Fibroblast of skin of right biceps (primary cell): ENCODE results near the gene AHRR.
A peak's percentile ranks its signal among the peaks of the same experiment; 100 is the strongest.

Experiments
- DNase-seq: peaks from one replicate; pipeline ENCODE4 v3.0.0-alpha.2; 2013

The AHRR gene

DNA sequence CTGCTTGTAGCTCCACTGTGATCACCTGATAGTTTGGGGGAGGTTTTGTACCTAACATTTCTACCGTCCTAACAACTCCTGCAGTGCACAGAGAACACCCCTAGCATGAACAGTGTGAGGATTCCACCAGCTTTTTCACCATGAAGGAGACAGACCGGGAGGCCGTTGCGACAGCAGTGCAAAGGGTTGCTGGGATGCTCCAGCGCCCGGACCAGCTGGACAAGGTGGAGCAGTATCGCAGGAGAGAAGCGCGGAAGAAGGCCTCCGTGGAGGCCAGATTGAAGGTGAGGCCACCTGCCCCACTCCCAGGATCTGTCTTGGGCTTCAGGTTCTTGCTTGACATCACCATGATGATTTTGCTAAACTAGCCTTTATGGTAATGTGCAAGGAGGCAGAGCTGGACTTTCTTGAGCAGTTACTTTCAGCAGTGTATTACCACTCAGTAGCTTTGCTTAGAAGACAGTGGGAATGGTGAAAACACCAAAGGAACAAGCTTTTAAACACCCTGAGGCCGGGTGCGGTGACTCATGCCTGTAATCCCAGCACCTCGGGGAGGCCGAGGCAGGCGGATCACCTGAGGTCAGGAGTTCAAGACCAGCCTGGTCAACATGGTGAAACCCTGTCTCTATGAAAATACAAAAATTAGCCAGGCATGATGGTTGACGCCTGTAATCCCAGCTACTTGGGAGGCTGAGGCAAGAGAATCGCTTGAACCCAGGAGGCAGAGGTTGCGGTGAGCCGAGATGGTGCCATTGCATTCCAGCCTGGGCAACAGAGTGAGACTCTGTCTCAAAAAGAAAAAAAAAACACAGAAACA is 124.8 kb downstream of the AHRR start:
- DNase-seq = no peak

DNA sequence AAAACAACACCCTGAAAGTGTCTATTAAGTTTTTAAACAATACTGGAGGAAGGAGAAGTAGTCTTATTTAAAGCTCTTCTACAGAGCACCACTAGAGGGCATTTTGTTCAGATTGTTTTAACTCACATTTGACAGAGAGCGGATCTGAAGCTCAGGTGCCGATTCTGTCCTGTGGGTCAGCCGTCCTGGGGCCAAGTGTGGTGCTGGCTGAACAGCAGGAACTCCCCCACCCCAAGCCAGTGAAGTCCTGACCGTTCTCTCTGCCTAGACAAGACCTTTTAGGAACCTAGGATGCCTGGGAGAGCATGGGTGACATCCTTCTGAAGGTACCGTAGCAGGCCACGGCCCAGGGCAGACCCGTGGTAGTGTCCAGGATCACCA is 125.4 kb downstream of the AHRR start:
- DNase-seq = peak; percentile 27

DNA sequence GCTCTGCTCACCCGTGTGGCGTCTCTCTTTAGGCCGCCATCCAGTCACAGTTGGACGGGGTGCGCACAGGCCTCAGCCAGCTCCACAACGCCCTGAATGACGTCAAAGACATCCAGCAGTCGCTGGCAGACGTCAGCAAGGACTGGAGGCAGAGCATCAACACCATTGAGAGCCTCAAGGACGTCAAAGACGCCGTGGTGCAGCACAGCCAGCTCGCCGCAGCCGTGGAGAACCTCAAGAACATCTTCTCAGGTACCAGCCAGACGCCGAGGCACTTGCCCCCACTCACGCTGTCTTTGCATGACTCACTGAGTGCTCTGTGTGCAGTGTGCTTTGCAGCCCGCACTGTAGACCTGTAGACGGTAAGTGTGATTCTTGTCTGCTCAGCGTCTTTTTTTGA is 126.0 kb downstream of the AHRR start:
- no peak for DNase-seq

DNA sequence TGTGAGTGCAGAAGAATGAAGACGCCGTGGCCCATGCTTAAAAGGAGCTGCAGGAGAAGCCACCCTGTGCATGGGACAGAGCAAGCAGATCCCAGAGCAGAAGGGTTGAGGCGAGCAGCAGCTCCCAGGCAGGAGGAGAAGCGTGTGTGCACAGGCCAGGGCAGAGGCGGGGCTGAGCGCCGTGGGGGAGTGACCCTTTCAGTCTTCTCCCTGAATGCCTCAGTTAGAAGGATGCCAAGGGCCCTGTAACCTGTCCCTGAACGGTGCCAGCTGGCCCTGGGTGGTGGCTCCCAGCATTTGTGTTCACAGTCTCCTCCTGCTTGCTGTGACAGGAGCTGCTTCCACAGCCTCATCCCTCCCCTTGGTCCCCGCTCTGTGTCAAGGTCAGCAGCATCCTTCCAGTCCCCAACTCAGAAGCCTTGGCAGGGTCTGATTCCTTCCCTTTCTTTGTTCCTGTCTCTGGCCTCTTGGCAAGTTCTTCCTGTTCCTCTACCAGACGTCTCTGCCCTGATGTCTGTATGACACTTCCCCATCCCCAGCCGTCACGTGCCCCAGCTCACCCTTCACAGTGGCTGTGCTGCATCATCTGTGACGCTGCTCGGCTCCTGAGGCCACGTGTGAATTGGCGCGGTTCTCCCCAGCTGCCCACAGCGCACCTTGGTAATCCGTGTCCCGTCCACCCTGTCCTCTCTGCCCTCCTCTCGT is 126.7 kb downstream of the AHRR start:
- no peak for DNase-seq

DNA sequence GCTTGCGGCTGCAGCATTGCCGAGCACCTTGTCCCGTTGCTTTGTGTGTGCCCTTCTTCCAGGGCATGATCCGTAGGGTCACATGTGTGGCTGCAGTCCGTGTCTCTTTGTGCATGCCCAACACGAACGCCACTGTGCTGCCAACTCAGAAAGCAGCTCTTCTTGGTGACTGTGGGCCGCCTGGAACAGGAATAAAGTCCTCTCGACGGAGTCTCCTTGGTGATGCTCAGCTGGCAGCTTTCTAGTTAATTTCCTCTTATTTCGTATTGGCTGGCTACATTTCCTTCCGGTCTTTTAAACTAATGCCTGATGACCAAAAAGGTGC is 127.2 kb downstream of the AHRR start:
- DNase-seq = no peak

DNA sequence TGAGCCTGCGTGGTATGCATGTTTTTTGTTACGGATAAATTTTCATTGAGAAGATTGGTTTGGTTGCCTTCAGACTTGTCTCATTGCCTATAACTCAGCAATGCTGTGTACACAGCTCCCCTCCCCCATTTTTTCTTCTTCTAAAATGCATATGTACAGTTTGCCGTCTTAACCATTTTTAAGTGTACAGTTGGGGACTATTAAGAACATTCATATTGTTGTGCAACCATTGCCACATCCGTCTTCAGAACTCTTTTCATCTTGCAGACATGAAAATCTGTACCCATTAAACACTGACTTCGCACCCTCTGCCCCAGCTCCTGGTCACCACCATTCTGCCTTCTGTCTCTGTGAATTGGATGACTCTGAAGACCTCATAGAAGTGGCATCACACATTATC is 127.6 kb downstream of the AHRR start:
- no peak for DNase-seq

DNA sequence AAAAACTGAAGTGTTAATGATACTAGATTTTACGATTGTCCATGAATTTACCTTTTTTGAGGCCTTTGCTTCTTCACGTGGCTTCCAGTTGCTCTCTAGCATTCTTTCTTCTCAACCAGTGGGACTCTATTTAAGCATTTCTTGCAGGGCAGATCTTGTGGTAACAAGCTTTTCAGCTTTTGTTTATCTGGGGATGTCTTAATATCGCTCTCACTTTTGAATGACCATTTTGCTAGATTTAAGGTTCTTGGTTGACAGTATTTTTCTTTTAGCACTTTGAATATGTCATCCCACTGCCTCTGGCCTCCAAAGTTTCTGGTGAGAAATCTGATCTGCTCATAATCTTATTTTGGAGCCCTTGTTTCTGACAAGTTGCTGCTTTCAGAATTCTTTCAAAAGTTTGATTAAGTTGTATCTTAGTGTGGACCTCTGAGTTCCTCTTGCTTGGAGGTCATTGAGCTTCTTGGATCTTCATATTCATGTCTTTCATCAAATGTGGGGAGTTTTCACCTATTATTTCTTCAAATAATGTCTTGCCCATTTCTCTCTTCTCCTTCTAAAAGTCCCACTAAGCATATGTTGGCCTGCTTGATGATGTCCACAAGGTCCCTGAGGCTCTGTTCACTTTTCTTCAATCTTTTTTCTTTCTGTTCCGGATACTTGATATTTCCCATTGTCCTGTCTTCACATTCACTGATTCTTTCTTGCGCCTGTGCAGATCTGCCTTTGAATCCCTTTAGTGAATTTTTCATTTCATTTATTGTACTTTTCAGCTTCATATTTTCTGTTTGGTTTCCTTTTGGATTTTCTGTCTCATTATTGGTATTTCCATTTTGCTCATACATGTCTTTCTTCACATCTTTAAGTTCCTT is 130.3 kb downstream of the AHRR start:
- DNase-seq = no peak

DNA sequence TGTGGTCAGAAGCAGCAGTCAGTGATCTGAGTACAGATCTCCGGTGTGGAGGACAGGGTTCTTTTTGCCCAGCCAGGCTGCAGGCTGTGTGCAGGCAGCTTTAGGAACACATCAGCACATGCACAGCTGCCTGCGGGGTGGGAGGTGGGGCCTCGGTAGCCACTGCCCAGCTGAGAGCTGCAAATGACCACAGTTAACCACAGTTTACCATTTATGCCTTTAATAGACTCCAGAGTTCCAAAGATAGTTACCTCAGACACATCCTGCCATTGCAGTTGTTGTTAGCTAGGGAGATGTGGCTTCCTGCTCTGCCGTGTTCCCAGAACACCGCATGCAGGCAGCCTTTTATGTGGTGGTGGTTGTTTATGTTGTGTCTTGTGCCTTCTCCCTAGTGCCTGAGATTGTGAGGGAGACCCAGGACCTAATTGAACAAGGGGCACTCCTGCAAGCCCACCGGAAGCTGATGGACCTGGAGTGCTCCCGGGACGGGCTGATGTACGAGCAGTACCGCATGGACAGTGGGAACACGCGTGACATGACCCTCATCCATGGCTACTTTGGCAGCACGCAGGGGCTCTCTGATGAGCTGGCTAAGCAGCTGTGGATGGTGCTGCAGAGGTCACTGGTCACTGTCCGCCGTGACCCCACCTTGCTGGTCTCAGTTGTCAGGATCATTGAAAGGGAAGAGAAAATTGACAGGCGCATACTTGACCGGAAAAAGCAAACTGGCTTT is 131.6 kb downstream of the AHRR start:
- no peak for DNase-seq

DNA sequence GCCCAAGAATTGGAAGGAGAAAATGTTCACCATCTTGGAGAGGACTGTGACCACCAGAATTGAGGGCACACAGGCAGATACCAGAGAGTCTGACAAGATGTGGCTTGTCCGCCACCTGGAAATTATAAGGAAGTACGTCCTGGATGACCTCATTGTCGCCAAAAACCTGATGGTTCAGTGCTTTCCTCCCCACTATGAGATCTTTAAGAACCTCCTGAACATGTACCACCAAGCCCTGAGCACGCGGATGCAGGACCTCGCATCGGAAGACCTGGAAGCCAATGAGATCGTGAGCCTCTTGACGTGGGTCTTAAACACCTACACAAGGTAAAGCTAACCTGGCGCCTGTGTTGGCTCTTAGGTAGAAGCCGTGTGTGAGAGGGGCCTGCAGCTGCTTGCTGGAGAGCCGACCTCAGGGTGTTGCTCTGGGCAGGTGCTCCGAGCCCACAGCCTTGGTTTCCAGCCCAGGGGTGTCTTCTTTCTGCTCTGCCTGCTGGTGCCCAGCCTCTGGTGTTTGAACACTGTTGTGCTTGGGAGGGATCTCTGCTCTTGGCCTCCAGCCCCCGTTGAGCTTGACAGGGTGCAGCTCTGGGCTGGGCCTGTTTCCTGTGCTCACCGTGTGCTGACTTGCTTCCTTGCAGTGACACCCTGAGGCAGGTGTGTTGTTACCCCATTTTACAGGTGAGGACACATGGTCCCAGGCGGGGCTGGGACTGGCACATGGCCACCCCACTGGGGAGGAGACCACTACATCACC is 132.4 kb downstream of the AHRR start:
- DNase-seq = no peak

DNA sequence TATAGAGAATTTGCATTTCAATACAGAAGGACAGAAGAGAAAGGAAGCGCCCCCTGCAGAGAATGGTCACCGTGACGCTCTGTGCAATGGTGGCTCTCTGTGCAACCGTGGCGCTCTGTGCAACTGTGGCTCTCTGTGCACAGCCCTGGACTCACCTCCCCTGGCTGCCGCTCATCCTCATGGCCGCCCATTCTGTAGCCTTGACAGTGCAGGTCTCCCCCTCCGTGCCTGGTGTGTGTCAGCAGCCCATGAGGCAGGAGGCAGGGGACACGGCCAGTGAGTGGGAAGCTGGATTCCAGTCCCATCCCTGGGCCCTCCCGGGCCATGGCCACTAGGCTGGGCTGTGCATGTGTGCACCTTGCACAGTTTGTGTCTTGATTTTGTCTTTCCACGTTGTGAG is 133.4 kb downstream of the AHRR start:
- no peak for DNase-seq

DNA sequence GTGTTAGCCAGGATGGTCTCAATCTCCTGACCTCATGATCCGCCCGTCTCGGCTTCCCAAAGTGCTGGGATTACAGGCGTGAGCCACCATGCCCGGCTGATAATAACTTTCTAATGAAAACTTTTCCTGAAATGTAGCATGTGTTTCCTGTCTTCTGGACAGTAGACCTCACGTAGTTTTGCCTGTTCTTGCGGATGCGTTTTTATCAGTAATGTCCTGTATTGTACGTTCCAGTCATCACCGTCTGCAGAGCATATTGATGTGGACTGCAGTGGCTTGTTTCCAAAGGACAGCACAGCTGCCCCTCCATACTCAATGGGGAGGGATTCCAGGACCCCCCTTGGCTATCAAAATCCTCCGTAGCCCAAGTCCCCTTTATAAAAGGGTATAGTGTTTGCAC is 134.3 kb downstream of the AHRR start:
- no peak for DNase-seq

DNA sequence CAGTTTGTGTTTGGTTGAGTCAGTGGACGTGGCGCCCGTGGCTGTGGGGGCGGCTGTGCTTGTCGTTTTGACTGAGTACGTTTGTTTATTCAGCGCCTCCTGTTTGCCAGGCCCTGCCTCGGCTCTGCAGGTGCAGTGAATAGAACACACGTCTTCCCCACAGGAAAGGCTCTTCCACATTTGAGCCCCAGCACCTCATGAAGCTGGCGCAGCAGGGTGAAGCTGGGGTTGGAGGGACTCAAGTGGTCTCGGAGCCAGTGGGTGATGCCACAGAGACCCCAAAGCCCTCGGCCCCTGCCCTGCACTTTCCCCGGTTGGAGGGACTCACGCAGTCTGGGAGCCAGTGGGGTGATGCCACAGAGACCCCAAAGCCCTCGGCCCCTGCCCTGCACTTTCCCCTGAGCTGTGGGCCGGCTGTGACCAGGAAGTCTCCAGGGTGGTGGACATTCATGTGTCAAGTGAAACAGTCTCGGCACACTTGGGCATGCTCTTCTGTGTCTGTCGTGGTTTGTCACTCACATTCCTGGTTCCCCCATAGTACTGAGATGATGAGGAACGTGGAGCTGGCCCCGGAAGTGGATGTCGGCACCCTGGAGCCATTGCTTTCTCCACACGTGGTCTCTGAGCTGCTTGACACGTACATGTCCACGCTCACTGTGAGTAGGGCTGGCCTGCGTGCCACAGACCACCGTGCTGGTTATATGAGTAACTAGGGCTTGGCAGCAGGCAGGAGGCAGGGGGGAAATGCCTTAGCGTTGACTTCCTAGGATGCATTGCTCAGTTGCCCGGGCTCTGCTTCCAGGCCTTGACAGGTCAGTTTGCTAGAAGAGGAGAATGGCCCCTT is 135.1 kb downstream of the AHRR start:
- no peak for DNase-seq

DNA sequence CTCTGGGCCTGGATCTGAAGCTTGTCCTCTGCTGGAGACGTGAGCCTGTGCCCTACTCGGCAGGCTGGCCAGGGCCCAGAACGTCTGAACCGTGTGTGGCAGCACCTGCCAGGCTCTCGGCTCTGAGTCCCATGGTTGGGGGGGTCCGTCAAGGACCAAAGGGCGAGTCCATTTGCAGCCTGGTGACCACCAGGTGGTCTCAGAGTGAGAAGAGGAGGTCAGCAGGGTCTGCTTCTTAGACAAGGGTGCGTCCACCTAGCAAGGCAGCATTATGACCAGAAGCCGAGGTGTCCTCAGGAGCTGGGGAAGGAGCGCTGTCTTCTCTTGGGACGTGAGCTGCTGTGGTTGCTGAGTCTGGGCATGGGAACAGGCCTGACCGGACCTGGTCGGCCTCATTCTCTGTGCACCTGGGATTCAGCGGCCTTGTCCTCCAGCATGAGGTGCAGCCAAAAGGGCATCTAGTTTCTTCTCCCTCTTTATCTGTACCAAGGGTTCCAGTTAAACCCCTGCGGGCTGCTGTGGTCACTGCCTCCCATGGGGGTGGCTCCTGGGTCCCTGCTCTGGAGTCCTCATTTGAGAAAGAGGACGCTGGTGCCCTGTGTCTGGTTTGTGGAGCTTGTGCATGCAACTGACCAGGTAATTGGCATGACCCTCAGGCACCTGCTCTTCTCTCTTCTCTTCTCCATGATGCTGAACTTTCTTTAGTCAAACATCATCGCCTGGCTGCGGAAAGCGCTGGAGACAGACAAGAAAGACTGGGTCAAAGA is 135.9 kb downstream of the AHRR start:
- no peak for DNase-seq

DNA sequence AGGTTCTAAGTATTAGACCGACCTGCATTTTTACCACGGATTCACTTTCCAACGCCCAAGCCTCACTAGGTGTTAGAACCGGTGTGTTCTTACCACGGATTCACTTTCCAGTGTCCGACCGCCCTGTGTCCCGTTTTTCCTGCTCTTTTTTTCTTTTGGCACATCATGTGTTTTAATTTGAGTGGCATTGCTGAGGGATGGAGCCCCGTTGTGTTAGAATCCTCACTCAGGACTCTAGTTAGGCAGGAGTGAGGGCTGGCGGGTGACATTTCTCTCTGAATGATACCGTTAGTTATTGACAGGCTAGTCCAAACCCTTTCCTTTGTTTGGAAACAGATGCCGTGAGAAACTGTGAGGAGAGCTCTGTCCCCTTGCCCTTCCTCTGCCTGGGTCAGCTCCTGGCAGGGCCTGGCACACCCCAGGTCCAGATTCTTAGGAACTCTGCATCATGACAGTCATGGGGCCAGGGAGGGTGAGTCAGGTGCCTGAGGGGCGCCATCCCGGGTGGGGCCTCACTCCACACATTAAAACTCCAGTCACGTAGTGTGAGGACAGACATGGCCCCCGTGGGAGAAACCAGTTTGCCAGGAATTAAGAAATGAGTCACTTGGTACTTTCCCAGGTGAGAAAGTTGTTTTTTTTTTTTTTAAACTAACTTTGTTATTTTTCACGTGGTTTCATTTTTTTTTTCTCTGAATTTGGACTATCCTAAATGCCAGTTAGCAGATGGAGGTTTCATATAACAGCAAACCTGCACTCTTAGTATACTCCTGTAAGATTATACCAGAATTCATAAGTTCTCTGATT is 137.2 kb downstream of the AHRR start:
- peak; percentile 23 for DNase-seq

DNA sequence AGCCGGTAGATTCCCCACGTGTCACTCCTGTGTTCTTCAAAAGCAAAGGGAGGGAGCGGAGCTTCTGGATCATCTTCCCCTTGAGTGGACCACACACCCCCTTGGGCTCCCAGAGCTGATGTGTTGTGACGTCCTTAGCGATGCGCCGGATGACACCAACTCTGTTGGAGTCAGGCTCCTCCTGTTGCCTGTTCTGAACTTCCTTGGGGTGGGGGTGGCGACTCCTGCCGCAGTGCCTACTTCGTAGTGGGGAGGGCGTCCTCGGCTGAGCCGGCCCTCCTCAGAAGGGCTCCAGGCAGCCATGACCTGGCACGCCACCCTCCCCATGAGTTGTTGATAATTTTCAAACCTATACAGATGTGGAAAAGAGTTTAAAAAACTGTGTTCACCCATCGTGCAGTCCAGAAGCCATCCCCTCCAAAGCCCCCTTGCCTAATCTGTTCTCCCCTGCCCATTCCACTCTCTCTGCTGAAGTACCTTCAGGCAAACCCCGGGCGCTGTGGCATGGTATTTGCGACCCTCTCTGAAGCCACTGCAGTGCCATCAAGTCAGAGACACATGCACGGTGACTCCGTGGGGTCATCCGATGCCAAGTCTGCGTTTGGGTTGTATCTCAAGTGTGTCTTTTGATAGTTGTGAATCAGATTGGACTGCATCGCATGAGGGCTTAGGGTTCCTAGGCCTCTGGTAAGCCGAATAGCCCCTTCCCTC is 138.2 kb downstream of the AHRR start:
- DNase-seq = no peak

DNA sequence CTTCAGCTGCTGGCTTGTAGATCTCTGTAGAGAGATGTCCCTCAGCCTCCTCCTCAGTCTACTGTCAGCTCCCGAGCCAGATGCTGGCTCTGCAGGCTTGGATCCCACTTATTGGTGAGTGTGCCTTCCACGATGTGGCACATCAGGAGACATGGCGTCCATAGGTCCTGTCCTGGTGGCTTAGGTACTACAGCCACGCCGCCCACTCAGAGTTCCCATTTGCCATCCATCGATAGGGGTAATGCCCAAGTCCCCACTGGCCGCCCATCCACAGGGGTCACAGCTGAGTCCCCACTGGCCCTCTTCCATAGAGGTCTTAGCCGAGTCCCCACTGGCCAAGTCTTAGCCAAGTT is 138.7 kb downstream of the AHRR start:
- DNase-seq = no peak

DNA sequence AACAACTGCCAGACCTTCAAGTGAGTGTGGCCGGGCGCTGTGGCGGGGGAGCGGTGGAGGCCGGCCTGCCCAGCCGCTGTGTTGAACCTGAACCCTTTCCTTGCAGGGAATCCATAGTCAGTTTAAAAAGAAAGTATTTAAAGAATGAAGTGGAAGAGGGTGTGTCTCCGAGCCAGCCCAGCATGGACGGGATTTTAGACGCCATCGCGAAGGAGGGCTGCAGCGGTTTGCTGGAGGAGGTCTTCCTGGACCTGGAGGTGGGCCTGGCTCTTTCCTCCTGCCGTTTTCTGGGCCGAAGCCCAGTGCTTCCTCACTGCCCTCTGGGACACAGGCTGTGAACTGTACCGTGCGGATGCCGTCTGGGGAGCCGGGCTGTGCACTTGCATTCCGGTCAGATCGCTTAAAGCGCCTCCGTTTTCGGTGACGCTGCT is 140.6 kb downstream of the AHRR start:
- no peak for DNase-seq

DNA sequence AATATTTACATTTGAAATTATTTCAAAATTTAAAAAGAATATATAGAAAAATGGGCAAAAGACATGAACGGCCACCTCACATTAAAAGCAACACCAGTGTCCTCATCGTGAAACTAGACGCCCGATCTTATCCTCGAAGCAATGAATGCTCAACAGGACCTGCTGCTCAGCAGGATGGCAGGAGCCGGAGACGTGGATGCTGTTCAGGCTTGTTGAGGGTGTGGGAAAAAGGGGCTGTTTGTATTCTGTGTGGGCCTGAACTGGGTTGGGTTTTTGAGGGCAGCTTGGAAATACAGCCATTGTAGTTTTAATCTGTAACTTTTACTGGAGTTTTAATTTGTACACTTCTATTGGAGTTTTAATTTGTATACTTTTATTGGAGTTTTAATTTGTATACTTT is 141.8 kb downstream of the AHRR start:
- DNase-seq = no peak

DNA sequence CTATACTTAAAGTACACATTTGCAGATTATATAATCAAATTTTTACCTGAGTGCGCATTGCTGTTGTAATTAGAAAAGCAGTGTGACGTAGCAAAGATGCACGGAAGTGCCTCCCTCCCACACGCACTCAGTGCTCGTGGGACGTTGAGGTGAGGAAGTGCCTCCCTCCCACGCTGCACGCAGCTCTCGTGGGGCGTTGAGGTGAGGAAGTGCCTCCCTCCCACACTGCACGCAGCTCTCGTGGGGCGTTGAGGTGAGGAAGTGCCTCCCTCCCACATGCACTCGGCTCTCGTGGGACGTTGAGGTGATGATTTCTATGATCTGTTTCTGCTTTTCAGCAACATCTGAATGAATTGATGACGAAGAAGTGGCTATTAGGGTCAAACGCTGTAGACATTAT is 142.4 kb downstream of the AHRR start:
- DNase-seq = no peak
